ENCODE data around the gene PRRT1.
"Not testable (repeated sequence)": the region's sequence is repeated elsewhere in the genome, so short reads cannot be mapped to it uniquely, and the experiment has no call there.

The PRRT1 gene

DNA sequence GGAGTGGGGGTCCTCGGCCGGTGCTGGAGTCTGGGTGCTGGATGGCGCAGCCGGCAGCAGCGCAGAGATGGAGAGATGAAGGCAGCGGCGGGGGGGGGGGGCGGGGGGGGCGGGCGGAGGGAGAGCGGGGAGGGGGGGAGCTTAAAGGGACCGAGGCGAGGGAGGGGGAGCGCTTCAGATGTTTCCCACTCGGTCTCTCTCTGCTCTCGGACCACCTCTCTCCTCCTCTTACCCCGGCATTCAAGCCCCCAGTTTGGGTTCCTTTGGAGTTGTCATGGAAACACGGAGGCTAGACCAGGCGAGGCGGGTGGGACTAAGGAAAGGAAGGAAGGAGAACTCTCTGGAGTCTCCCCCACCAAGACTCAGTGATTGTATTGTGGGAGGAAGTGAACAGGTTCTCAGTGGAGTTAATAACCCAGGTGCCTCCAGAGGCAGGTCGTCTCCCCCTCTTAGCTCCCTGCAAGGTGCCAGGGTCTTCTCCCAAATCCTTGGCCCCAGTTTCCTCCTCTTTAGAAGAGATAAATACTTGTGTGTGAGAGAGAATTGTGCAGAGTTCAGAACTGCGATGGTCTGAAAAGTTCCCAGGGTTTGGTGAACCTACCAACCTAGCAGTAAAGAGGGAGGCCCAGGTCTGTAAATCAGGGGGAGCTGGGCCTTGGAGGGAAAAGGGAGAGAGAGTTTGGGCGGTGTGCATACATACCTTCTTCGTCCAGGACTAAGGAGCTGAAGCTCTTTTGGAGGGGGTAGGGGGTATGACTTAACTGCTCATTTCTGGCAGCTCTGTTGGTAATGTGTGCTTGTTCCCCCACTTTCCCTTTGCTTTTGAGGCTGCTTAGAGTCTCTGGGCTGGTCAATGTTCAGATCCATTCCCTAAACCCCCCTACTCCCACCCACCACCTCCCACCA lies at the start of gene PRRT1:
Gene PRRT1, minus strand, starts transcription at position 77 of the 906 bp plus-strand sequence. CDS start 112 bp downstream, outside the sequence.
- DNase-seq, result no peak

DNA sequence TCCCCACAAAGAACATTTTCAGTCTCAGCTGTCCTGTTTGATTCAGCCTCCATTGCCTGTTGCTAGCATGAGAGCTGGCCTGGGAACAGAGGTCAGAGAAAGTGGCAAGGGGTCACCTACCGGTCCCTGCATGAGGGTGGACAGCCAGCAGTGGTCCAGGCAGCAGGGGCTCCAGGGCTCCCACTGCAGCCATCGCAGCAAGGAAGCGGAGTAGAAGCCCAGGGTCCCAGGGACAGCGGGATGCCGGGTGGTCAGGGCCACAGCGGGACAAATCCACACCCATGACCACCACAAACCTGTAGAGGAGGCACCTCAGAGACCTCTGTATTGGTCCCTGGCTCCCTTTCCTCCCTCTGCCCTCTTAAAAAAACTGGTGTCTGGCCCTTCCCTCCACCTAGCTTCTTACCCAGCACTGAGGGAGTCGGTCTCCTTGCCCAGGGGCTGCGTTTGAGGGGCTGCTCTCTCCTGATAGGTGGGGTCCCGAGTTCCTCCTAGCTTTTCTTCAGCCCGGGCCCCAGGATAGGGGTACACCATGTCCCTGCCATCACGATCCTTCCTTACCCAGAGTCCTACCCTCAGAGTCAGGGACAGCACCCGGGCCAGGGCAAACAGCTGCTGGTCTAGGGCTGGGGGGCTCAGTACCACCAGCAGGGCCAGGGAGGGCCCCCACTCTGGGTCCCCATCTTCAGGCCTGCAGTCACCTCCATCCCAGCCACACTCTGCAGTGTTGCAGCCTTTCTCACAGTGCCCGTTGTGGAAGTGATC lies 49.2 kb upstream of the PRRT1 start:
- no peak for DNase-seq

DNA sequence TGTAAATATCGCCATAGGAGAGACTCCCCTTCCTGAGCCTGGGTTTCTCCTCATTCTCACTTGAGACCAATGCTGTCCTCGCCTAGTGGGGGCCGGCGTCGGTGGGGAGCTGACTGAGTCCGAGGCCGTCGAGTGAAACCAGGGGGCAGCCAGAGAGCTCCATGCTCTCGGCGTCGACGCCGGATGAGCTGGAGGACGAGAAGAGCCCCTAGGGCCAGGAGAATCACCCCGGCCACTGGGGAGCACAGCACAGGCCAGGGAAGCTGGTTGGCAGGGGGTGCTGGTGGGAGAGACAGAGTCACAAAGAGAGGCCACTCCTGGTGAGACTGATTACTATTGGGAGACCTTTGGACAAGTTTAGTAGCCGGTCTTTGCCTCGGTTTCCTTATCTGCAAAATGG lies 47.1 kb upstream of the PRRT1 start:
- no peak for DNase-seq

DNA sequence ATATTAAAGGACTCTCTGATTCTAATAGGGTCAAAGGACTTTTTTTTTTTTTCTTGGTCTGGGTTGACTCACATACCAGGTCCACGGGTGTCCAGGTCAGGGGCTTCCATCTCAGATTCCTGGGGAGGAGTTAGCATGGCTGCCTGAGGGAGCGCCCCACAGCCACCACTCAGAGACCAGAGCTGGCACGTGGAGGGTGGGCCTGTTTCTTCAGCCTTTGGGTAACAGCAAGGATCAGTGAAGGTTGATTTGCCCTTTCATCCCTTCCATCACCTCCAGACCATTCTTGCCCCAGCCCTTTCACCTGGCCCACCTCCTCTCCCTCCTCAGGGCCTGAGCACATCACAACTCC lies 46.6 kb upstream of the PRRT1 start:
- DNase-seq, result no peak

DNA sequence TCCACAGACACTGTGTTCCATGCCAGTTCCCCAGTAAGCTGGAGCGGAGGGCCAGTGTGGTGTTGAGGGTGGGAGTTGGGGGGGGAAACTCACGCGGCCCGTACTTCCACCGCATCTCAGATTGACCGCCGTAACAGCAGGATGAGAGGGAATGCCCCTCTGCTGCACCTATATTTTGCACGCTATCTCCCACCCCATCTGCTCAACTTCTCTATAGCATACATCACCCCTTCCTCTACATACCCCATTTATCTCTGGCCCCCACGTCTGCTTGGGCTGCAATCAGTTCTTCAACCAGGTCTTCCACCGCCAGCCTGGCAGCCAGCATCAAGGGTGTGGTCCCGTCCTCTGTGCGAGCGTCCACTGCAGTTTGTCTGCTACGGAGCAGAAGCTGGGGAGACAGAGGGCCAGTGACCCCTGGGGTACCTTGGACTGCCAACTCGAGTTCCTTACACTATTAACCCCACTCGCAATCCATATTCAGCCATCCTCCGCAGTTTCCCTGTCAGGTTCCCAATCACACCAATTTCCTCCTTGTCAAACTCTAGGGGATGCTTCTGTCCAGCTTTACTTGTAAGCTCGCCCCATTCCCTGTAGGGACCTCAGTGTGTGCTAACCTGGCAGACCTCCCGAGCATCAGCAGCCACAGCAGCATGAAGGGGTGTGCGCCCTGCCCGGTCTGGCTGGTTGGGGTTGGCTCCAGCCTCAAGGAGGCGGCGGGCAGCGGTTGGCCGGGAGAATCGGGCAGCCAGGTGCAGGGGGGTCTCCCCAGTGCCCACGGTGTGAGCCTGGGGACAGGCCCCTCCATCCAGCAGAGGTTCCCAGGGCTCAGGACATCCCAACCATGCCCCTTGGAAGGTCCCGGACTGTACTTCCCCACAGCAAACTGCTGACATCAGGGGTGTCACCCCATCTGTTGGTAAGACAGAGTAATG lies 45.2 kb upstream of the PRRT1 start:
- no peak for DNase-seq

DNA sequence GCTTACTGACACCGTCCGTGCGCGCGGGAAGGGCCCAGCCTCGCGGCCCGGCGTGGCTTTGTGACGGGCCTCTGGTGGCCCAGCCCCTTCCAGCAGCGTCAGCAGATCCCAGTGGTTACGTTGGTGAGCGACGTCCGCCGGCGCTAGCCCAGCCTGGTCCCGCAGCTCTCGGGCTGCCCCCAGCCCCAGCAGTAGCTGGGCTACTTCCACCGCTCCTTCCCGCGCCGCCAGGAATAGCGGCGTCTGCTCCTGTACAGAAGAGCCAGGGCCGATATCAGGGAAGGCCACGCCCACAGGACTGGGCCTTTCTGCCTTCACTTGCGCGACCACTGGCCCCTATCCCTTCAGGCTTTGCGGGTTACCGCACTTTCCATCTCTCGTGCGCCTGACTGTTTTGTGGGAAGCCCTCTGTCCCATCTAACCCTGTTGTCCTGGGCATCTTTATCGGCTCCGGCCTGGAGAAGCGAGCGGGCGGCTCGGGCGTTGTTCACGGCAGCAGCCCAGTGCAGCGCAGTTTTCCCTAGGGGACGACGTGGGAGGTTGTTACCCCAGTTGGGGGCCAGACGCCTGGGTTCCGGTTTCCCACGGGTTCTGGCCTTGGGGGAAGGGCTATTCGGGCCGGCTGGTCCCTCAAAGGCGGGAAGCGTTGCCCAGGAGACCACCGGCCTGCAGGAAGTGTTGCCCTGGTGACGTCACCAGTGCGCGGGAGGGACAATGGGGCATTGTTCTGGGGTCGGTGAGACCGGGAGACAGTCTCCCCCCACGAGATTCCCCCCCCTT lies 44.4 kb upstream of the PRRT1 start:
- DNase-seq, result peak; percentile 59

DNA sequence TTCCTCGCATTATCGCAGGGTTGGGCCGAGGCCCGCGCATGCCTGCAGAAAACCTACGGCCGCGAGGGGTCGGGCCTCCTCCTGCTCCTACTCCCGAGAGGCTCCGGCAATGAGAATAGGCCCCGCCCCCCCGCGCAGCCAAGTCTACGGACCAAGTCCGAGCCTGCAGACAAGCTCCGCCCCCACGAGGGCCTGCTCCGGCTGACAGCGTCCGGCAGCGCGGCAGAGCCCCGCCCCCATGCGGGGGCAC lies 43.8 kb upstream of the PRRT1 start:
- DNase-seq, result peak; percentile 100

DNA sequence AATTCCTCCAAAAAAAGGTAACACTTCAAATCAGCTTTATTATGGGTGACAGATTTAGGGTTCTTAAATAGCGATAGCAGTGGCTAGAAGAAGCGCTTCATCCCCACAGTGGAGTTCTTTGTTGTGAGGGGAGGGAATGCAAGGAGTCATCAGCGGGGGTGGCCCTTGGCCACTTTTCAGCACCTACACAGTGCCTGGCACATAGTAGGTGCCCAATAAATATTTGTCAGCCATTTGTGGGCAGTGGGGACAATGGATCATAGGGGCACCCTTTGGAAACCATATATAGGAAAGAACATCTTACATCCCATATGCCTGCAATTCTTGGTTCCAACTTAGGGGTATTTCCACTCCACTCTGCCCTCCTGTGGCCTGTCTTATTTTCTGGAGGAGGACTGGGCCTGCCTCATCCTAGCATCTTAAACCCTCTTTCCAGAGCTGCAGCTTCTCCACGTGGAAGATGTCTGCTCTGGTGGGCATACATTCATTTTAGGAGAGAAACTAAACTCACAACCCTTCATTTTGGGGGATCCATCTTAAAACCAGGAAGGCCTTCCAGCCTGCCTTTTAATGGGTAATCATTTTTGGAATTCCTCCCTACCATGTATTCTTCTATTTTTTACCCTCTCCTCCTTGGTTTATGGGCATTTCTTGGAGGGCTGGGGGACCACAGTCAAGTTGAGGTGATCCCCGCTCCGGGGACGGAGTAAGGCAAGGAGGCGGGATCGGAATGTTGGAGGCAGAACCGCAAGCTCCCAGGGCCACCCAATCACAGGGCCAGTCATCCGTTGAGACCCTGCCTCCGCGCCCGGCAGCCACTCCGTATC lies 43.3 kb upstream of the PRRT1 start:
- peak; percentile 36 for DNase-seq

DNA sequence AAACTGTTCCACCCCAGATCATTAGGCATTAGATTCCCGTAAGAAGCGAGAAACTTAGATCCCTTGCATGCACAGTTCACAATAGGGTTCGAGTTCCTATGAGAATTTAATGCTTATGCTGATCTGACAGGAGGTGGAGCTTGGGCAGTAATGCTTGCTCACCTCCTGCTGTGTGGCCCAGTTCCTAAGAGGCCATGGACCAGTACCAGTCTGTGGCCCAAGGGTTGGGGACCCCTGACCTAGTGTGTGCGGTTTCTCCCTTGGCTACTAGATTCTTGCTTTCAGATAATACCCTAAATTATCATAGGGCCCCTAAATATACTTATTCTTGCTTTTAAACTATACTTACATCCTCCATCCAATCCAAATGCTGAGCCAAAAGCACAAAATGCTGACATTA lies 42.6 kb upstream of the PRRT1 start:
- no peak for DNase-seq

DNA sequence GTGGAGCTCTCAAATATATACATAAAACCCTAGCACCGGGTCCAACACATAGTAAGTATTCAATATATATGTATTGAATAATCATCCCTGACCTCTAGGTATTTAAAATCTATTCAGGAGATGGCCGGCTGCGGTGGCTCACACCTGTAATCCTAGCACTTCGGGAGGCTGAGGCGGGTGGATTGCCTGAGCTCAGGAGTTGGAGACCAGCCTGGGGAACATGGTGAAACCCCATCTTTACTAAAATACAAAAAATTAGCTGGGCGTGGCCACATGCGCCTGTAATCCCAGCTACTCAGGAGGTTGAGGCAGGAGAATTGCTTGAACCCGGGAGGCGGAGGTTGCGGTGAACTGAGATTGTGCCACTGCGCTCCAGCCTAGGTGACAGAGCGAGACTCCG lies 41.4 kb upstream of the PRRT1 start:
- DNase-seq, result not testable (repeated sequence)

DNA sequence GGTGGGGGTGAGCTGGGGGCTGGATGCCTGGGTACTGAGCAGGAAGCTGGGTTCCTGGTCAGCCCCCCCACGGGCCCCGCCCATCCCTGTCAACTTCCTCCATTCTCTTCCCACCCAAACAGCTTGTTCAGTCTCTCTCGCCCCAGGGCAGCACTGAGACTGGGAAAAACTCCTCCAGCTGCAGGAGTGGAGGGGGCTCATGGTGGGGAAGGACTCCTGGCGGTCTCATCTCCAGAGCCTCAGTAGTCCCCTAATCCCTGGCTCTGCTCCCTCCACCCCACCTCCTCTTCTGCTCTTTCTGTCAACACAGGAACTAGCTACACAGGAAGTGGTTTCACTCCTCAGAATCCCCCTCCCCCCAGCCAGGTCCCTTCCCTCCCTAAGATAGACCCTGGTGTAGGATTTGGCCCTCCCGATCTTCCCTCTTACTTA lies 40.9 kb upstream of the PRRT1 start, which contains the start of gene GPSM3:
Gene GPSM3, minus strand, starts transcription at position 36 of the 432 bp plus-strand sequence. CDS start 130 bp downstream, outside the sequence.
- peak; percentile 47 for DNase-seq

DNA sequence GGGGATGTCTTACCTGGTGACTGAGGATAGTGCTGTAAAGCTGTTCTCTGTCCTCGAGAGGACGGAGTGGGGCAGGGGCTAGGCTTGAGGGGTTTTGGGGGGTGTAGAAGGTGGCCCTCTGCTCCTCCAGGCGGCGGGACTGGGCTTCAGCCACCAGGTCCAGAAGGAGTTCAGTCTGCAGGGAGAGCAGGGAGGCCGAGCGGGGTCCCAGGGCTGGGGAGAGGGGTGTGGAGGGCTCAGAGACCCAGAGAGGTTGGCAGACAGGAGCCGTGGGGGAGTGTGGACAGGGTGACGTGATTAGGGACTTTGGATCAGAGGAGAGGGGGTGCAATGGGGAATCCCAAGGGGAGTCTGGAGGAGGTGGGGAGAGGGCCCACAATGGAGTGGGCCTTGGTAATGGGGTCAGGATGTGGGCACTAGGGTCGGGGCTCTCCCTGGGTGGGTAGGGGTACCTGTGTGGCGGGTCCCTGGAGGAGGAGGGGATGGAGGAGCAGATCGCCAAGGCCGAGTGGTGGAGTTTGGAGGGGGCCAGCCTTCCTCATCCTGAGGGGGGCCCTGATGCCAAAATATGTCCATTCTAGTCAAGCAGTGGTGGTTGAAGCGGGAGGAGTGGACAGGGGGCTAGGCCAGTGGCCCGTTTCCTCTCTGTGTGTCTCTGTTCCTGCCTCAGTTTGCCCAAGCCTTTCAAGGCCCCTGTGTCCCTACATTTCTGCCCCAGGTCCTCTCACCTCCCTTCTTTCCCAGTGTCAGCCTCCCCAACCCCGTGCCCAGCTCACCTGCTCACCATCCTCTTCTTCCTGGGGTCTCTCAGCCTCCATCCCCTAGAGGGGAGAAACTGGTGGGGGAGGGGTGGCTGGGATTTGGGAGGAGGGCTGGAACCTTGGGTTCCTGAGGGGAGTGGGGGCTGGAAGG lies 40.2 kb upstream of the PRRT1 start:
- peak; percentile 22 for DNase-seq

DNA sequence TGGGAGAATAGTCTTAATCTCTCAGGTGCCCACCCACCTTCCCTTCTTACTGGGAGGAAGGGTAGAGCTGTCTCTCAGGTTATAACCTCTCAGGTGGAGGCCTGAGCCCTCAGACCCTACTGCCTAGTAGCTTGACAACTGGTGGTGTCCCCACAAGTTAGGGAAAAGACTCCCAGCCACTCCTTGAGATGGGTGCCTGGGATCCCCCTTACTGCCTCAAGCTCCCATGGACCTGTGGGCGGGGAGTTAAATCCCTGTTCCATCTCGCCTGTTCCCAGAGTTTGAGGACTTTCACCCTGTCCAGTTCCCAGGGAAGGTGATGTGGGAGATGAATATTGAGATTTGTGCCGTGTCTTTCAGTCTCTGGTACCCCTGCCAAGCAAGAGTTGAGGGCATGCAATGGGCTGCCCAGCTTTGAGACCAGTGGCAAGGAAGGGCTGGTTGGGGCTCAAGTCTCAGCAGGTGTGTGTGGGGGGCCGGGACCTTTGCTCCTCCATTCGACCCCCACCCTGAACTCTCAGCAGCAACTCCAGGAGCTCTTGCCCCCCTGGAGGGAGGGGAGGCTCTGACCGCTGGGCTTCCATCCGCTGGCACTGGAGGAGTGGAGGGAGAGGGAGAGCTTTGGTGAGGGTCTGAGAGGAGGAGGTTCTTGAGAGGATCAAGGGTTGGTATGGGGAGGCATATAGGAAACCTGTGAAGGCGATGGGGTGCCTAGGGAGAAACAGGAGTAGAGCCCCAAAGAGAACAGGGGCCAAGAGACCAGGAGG lies 39.4 kb upstream of the PRRT1 start:
- DNase-seq, result no peak

DNA sequence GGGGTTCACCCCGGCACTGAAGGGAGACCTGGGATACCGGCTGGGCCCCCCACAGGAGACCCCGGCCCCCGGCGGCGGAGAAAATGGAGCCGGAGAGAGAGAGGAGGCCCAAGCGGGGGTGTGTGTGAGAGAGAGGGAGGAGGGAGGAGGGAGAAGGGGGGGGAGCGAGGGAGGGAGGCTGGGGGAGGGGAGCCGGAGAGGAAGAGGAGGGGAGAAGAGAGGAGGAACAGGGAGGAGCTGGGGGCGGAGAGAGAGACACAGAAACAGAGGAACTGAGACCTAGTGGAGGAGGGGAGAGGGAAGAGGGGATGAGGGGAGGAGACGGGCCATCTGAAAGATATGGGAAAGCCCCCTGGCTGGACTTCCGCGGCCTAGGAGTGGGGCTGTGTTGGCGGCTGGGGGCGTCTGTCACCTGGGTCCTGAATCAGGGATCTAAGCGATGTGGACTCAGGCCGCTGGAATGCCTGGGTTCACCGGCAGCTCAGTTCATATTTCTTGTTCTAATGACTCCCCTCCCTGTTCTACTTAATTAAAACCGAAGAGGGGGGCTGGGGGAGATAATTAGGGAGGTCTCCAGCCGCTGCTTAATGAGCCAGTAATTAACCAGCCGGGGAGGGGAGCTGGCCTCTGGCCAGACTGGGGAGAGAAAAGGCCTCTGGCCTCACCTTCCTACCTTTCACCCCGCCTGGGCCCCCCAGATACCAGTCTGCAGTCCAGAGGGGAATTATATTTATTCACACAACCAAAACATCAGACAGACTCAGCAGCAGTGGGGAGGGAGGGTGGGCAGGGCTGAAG lies 38.5 kb upstream of the PRRT1 start, which contains the start of gene PBX2:
Gene PBX2, minus strand, starts transcription at position 149 of the 798 bp plus-strand sequence. CDS start 287 bp downstream, outside the sequence.
- peak; percentile 80 for DNase-seq

DNA sequence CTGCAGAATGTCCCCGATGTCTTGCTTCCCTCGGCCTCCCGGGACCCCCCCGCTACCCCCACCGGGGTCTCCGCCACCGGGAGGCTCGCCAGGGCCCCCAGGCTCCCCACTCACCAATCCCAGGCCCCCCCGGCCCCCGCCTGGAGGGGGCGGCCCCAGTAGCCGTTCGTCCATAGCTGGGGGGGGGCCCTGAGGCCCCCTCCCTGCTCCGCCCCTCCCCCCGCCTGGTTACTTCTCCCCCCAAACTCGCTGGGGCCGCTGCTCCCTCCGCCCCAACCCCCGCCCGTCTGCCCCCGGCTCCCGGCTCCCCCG lies 38.0 kb upstream of the PRRT1 start:
- no peak for DNase-seq

DNA sequence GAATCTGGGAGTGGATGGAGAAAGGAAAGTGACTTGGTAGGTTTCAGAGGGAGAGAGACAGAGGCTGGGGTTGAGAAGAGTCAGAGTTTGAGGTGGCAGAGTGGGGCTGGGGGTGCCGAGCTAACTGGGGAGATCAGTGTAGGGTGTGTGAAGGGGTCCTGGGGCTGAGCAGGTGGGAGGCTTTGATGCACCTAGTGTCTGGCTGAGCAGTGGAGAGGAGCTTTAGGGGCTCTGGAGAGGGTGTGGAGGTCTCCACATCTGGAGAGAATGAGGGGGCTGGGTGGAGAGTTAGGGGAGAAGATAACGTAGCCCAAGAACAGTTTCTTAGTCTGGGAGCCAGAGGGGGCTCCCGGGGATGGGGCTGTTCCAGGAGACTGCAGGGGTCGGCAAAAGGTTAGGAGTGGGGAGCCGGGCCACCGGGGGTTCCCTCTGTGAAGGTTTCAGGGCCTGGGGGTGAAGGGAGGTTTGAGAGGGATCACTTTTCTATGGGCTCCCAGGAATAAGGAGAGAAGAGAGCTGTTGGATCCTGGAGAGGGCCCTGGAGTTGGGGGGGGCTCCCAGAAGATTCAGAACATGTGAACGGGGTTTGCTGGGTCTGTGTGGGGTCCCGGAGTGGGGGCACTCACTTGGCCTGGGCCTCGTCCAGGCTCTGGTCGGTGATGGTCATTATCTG lies 37.5 kb upstream of the PRRT1 start:
- DNase-seq, result no peak

DNA sequence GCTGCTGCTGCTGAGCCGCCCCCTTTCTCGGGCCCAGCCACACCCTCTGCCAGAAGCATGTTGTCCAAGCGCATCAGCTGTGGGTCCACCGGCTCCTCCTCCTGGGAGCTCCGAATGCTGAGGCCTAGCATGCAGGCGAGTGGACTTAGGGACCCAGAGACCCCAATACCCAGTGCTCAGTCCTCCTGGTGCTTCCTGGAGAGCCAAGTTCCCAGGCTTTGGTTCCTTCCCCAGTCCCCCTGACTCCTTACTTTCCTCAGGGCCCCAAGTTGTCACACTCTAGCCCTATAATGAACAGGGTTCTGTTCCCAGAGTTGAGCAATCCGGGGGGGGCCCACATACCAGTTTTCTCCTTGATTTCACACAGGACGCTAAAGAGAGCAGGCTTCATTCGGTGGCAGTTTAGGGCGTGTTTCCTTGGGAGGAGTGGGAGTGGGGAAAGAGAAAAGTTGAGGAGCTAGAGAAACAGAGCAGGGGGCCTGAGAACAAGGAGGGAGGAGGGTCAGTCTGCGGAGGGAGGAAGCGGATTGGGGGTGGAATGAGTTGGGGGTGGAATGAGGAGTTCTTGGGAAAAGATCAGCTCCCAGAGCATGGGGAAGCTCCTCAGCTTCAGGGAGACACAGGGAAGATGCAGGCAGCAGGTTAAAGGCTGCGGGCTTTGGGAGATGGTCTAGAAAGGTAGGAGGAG lies 36.8 kb upstream of the PRRT1 start:
- DNase-seq, result no peak

Data from activated naive CD4-positive, alpha-beta T cell treated with Interleukin-2 at 50 U/mL for 16 hours (primary cell).